H7 (cell line): ENCODE measurements around the gene TRIM50. TPM values are rescaled to one million over a fixed set of nuclear protein-coding genes. Genes with fewer than 3 reads are reported as not detected.
"Not testable (repeated sequence)": the region's sequence is repeated elsewhere in the genome, so short reads cannot be mapped to it uniquely, and the experiment has no call there.

Experiments
- DNase-seq: peaks from one replicate; pipeline ENCODE4 v3.0.0; 2012
- H3K27me3 ChIP-seq: 2 replicates; pipeline ENCODE4 v1.6.0; 2011; ENCODE audit warnings: mild to moderate bottlenecking, low read length; ENCODE audit not compliant: control insufficient read depth, insufficient read depth
- H3K36me3 ChIP-seq: replicated peaks from 2 replicates; pipeline ENCODE4 v1.5.1; 2011; ENCODE audit warnings: low read length; ENCODE audit not compliant: control insufficient read depth, insufficient read depth
- H3K4me3 ChIP-seq: 2 replicates; pipeline ENCODE4 v1.5.1; 2011; ENCODE audit warnings: low read depth, mild to moderate bottlenecking, control low read depth, low read length, moderate library complexity; ENCODE audit not compliant: insufficient read depth
- total RNA-seq: library from RNA; depleted of rRNA; stranded (reverse); fragments of >200 nt; shearing (Covaris generic); gene quantifications from 2 replicates; pipeline ENCODE4 v1.2.3, GENCODE V29; 2014; rRNA removed

TRIM50 gene
- total RNA-seq, 1 experiment from 2014 or later: not detected

- H3K27me3 ChIP-seq, DNase-seq, H3K4me3 ChIP-seq, H3K36me3 ChIP-seq: not testable (repeated sequence)
These were observed 60.1 kb downstream of the TRIM50 start for GRCh38 chr7:73267813-73268212.

GRCh38 chr7:73266719-73267368 lies 61.0 kb downstream of the TRIM50 start:
- not testable (repeated sequence) for H3K36me3 ChIP-seq

More at GRCh38 chr7:73266719-73267368, 61.0 kb downstream of the TRIM50 start:
- H3K4me3 ChIP-seq, H3K27me3 ChIP-seq, DNase-seq: not testable (repeated sequence)

Other genes with a start within 250 kb of the TRIM50 start
- gene SPDYE9, start 242.0 kb downstream of the TRIM50 start, total RNA-seq: not detected in 2 replicates
- gene NSUN5, start 19.3 kb downstream of the TRIM50 start, total RNA-seq: 69.1 and 90.9 TPM in 2 replicates
- gene FKBP6, start 79 bp upstream of the TRIM50 start, total RNA-seq: 0.10 TPM in 1 of 2 replicates, not detected in the other
- 4.1 and 6.1 TPM in 2 replicates for gene FZD9, start 105.7 kb upstream of the TRIM50 start, total RNA-seq
- gene BAZ1B, start 194.2 kb upstream of the TRIM50 start, total RNA-seq: 44.6 and 57.9 TPM in 2 replicates
- gene BCL7B, start 229.6 kb upstream of the TRIM50 start, total RNA-seq: 18.7 and 23.3 TPM in 2 replicates